Measurements from ENCODE around the gene SLIT3.

Gene SLIT3

DNA sequence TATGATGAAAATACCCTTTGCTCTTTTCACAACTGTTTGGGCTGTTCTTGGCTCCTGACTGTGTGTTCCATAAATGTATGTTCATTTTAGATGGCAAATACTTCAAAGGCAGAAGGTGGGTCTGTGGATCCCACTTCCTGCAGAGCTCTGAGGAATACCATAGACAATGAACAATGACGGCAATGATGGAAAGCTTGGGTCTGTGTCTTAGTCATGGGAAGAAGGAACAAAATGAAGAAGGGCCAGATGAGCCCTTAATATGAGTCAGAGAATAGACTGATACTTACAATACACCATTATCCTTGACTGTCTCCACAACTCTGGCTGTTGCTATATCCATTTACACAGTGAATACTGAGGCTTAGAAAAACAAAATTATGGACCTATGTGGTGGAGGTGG lies 126.0 kb downstream of the SLIT3 start:
- no peak for DNase-seq (ENCODE audit: low spot score)

DNA sequence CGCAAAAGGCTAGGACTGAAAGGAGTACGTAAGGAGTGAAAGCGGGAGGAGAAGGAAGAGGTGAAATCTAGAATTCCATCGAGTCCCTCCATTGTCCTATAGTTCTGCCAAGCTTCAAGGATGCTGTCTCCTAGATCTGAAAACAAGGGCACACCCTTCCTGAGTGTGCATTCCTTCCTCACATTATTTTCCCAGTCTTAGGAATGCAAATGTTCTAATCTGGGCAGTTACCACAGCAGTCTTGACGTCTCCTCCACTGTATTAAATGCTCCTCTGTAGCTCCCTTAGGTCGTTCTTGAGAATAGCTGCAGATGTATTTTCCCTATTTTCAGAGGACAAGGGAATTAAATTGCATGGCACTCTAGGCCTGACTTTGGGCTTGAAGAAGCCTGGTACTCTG lies 127.6 kb downstream of the SLIT3 start:
- no peak for DNase-seq (ENCODE audit: low spot score)

DNA sequence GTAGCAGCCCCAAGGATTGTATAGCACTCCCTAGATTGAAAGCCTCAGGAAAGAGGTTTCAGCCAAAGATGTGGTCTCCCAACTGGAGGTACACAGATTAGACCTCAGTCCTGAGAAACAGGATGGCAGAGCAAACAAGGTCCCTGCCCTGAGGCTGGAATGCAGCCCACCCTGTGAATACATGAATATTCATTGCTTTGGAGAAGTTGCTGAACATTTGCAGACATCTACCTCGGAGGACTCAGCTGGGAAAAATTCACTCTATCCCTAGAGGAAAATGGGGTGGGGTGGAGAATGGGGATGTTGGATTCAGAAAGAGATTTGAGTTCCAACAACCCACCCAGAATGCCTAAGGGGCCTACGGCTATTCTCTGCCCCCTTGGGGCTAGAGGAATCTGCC lies 129.4 kb downstream of the SLIT3 start:
- DNase-seq (ENCODE audit: low spot score): no peak

DNA sequence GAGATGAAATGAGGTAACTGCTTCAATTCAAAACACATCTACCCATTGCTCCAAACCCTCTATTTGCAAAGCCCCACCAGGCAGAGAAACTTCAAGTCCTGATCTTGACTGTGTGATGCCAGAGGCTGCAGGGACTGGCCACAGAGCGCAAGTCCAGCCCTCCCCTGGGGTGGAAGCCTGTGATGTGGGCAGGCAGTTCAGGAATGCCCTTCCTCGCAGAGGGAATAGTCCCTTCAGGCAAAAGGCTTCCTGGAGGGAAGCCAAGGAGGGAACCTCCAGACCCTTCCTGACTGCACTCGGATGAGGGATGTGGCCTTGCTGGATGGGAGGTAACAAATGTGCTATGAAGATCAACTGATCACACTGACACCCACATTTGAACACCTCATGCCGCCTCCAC lies 131.2 kb downstream of the SLIT3 start:
- no peak for DNase-seq (ENCODE audit: low spot score)

DNA sequence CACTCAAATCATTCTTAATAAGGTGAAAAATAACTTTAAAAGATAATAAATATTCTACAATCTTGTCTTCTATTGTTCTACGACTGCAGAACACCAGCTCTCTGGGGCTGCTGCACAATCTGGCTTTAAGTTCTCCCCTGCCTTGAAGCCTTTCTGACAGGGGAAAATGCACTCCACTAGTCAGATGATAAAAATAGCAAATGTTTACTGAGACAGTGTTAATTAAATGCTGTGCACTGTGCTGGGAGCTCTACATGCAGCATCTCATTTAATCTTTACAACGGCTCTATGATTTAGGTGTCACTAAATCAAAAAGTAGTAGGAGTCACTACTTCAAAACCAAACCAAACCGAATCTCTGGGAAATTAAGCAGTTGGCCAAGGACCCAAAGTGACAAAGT lies 132.7 kb downstream of the SLIT3 start:
- peak; percentile 16 for DNase-seq (ENCODE audit: low spot score)

DNA sequence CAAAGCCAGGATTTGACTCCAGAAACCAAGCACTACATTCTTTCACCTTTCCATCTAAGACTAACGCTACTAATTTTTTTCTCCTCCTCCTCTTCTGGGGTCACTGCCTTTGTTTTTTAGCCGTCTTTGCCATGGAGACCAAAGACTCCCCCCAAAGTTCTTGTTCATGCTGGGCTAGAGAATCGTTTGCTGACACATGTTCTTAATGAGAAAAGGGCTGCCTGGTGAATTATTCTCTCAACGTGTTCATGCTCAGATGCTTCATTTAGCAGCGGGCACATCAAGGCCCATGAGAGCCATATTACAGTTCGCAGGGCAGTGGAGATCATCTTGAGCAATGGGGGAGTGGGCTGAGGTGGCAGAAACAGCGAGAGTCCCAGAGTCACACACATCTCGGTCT lies 134.9 kb downstream of the SLIT3 start:
- no peak for DNase-seq (ENCODE audit: low spot score)

DNA sequence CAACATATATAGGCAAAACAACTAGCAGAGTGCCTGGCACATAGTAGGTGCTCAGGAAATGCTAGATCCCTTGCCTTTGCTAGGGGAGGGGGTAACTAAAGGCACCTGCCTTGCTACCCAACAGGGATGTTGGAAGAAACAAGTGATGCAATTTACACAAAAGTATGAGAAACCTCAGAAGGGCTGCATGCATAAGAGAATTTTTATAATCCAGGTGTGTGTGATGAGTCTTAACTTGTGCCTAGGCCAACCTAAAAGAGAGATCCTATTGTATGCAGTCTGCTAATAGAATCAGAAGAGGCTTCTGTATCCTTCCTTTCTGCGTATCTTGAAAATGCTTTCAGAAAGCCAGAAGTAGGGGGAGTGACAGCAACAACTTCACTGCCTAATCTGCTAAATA lies 135.9 kb downstream of the SLIT3 start:
- DNase-seq (ENCODE audit: low spot score): no peak

DNA sequence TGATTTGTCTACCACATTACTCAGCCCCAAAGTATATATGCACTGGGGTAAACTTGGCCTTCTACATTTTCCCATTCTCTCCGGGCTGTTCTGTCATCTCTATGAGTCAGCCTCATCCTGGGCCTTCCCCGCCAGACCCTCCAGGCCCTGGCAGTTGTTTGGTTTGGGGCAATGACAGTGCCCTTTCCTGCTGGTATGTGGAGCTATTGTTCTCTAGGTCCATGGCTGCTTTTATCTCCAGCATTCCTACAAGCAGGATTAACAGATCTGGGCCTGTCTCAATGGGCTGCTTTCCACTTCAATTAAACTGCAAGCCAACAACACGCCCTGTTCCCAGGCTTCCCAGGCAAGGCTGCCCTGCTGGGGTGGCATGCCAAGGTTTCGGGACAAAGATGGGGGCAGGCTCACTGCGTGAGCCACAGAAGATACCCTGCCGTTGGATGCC lies 136.4 kb downstream of the SLIT3 start:
- DNase-seq (ENCODE audit: low spot score): peak; percentile 7

DNA sequence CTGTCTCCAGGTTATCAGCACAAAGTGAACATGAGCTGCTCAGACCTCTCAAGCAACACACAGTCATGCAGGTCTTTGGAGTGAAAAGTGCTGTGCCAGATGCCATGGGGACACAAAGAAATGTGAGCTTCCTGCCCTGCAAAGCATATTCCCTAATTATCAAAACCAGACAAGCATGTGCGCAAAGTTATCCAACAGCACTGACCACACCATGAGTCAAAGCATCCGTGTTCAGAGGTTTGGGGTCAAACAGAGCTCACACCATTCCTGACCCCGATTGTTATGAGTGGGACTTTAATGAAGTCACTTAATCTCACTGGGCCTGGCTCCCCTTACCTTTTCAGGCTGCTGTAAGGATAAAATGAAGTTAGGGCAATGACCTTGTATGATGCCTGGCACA lies 138.5 kb downstream of the SLIT3 start:
- DNase-seq (ENCODE audit: low spot score): no peak

DNA sequence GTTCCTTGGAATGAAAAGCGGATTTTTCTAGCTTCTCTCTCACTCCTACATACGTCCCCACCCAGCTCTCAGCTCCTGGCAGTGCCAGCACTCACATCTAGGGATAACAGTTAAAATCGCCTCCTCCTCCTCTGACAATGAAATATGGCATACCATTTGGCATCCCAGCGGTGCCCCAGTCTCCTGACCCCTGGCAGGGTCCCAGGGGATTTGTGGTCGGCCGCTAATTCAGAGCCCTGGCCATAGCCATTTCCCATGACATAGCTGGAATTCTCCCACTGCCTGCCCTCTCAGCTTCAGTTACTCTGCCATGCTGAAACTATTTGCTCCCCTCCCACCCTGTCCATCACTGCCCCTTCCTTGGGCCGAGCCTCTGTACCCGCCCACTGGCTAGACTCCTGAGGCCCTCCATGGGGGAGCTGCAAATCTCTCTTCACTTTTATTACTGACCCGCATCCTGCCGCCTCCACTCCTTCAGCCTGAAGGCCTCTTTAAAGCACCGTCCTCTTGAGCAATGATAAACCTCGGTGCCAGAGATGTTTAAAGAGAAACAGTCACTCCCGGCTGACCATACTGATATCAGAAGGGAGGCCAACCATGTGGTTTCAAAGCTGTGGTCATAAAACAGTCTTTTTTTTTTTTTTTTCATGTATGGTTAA lies 139.8 kb downstream of the SLIT3 start:
- DNase-seq (ENCODE audit: low spot score): peak; percentile 14

DNA sequence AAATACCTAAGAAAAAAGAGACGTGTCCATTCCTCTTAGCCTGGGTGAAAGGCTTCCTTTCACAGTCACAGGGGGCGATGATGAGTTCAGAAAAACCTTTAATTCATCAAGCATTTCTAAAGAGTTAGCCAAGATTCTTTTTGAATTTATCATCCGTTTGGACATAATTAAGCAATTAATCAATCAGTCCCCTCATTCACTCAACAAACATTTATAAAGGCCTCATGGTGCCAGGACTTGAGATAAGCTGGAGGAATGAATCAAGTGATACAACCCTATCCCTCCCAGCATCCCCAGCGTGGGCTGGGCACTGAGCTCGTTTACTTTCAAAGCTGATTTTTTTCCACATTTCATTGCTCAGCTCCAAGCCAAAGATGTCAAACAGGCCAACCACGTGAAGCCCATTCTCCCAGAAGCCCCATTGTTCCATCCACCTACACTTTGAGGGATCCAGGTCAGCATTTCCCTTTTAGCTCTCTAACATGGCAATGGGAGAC lies 140.5 kb downstream of the SLIT3 start:
- DNase-seq (ENCODE audit: low spot score): no peak

DNA sequence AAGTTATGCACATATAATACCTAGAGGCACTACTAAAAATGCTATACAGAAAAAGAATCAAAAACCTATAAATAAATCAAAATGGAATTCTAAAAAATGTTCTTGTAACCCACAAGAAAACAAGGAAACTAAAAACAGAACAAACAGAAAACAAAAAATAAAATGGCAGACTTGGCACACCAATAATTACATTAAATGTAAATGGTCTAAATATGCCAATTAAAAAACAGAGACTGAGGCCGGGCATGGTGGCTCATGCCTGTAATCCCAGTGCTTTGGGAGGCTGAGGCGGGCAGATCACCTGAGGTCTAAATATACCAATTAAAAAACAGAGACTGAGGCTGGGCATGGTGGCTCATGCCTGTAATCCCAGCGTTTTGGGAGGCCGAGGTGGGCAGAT lies 142.2 kb downstream of the SLIT3 start:
- no peak for DNase-seq (ENCODE audit: low spot score)

DNA sequence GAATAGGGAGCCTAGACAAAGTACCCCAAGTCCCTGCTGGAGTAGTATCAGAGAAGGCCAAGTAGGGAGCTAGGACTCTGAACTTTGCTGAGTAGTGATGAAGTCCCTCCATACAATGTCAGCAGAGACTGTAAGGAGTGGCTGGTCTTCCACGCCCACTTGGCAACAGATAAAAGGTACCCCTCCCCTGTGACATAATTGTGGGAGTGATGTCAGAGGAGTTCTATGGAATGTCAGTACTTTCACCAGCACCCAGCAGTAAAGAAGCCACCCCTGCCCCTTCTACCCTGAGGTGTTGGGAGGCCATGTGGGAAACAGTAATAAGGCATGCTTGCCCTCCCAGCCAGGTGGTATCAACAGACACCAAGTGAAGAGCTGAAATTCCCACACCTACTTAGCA lies 143.9 kb downstream of the SLIT3 start:
- DNase-seq (ENCODE audit: low spot score): no peak

DNA sequence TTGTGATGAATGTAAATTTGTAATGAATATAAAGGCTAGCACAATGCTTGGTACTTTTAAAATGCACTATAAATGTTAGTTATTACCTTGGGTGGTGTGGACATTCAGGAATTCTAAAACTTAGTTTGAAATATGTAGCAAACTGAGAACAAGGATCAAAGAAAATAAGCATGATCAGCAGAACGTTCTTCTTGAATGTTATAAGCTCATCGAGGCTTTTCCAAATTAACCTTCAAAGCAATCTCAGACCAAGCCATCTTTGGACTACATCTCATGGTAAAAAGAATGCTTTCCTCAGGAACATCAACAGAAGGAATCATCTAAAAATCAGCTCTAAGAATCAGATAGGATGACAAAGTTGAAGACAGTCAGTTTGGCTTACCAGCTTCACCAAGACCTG lies 146.3 kb downstream of the SLIT3 start:
- no peak for DNase-seq (ENCODE audit: low spot score)

DNA sequence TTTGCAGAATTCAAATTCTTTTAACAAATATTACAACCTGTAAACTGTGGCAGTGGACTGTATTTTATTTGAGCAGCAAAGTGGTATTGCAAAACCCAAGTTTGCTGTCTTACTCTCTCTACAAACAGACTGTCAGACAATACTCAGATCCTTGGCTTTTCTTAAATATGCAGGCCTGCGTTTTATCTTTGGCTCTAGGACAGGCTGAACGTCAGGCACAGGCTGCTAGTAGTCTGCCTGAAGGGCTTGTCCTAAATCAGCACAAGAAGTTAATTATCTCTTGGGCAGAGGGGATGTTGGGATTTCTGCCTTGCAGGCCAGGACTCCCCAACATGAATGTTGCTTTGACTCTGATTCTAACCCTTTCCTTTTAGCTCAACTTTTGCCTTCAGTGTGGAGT lies 147.5 kb downstream of the SLIT3 start:
- no peak for DNase-seq (ENCODE audit: low spot score)

DNA sequence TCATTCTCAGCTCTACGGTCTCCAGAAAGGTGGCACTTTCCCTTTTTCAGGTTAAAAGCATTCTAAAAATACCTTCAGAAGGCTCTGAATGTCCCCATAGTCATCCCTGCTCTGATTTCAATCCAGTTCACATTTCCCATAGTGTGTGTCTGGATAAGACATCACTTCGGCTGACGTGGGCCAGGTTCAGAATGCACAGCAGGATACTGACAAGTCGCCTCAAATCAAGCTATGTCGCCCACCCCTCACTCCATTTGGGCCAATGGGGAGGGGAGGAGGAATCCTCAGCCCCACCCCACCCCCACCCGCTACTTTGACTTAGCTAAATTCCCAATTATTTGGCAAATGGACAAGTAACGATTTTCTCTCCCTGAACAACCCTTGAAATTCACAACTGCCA lies 148.0 kb downstream of the SLIT3 start:
- no peak for DNase-seq (ENCODE audit: low spot score)

DNA sequence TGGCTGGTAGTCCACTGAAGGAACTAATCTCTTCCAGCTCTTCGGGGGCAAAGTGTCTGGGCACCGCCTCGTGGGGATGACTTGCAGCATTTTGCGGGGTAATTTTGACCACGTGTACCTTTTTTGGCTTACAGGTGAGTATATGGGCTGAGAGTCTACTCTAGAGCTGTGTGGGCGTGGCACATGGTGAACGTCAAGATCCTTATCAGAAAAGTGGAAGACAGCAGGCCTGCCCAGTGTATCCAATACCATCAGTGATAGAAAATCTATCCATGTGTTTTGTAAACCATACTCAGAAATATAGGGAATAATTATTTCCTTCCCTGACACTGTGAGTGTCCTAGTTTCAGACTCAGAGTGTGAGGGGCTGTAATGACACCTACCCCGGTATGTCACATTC lies 148.5 kb downstream of the SLIT3 start:
- DNase-seq (ENCODE audit: low spot score): no peak

DNA sequence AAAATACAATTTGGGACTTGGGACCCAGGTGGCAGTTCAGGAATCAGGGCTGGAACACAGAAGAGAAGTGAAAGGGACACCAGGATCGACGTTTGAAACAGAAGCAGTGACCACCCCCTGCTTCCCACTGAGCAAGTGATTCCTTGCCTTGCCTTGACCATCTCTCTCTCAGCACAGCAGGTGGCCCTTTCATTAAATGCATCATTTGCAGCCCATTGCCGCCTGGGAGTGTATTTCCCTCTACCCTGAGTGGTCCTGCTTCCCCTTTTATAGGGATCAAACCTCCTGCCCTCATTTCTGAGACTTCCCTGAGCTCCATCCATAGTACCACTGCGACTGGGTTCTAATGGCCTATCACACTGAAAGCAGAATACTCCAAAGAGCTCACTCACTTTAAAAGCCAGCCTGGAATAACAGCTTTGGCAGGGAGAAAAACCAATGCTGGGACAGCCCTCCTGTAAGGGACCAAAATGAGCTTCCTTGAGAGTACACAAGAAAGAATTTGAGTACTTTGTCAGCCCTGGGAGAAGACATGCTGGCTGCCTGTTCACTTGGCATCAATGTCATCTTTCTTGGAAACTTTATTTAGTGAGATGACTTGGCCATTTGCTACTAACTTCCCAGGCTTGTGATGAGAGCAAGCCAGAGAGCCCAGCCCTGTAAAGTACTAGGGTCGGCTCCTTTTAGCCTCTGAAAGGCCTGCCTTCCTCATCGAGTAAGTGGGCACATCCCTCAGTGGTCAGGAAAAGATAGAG lies 149.7 kb downstream of the SLIT3 start:
- no peak for DNase-seq (ENCODE audit: low spot score)

DNA sequence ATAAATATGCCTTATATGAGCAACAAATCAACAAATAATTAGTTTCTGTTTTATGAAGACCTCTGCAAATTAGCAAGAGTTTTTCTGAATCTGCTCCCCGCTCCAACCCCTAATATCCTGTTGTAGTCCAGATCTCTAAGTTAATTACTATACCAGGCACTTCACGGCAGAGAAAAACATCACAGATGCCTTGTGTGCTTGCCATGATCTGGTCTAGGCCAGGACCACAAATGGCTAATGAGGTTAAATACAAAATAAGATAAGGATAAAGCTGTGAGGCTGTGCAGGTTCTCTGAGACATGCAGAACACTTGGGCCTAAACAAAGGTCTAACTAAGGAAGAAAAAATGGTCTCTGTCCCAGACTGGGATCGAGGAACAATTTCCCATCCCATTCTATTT lies 150.8 kb downstream of the SLIT3 start:
- no peak for DNase-seq (ENCODE audit: low spot score)

DNA sequence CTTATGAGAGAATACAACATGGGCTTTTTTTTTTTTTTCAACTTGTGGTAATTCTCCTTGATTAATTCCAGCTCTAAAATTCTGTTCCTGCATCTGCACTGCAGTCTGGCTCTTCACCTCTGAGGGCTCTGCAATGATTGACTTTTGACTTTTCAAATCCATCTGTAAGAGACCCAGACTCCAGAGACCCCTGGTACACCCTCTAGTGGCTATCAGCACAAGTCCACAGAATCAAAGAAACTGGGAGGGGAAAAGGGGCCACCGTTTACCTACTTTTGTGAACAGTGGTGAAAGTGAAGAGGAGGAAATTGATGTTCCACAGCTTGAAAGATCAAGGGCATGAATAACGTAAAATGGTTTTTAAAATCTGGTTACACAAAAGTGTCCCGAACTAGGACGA lies 151.6 kb downstream of the SLIT3 start:
- DNase-seq (ENCODE audit: low spot score): no peak

DNA sequence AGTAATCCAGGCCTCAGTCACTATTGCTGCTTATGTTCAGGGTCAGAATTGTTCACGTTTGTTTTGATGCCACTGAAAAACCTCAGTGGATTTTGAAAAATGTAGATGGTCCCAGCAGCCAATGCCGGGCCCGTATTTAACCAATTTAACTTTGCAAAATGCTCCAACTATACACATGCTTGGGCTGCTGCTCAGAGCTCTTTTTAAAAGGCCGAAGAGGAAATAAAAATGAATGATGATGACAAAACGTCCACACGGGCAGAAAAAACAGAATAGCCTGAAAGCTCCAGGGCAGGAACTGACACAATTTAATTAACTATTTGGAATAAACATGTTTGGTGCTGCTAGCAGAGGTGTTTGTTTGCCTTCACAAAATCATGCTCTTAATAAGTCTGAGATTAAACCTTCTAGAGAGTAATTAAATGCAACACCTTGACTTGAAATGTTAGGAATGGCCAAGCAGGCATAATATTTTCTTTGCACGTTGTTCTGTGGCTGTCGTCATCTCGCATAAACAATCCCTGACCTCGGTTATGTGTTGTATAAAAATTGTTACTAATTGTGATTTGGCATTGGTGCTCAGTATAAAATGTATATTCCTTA lies 152.7 kb downstream of the SLIT3 start:
- no peak for DNase-seq (ENCODE audit: low spot score)

DNA sequence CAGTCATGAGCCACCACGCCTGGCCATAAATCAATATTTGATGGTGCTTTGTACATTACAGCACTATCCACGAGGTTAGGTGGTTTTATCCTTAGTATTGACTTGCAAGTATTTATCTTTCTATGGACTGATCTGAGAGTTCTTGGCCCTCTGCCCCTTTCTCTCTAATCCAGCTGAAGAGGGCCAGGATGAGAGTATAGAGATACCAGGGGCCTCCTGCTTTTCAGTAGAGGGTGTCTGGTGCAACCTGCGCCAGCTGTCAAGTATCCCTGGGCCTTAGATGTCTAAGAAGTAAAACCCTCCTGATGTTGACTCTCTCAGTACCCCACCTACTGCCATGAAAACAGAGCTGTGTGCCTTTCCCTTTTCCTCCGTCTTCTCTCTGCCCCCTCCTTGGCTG lies 153.4 kb downstream of the SLIT3 start:
- DNase-seq (ENCODE audit: low spot score): no peak

DNA sequence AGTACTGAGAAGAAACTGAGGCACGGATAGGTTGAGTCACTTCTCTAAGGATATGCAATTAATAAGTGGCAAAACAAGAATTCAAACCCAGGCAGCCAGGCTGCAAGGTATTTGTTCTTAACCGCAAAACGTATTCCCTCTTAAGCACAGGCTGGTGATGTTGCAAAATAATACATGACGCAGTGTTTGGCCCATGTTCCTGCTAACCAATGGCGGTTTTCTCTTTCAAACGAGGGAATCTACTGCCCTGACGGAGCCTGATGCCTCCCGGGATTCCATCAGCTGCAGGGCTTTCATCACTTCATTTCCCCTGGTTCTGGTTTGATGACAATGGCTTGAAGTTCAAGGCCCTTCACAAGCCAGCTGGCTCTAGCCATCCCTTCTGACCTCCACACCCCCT lies 154.8 kb downstream of the SLIT3 start:
- no peak for DNase-seq (ENCODE audit: low spot score)
